Stimulated activated CD4-positive, alpha-beta T cell treated with anti-CD3 and anti-CD28 coated beads, TNF-alpha, amount 100 ng/mL, for 48 hours (primary cell): ENCODE data around the gene ANKRD9.
"Not testable (repeated sequence)": the region's sequence is repeated elsewhere in the genome, so short reads cannot be mapped to it uniquely, and the experiment has no call there.

Source experiments
- DNase-seq, 3 donors: peaks; one replicate each; pipeline ENCODE4 v3.0.0-alpha.2; 2020; ENCODE audit warnings: low read depth in 3 of 3

The ANKRD9 gene, protein sequence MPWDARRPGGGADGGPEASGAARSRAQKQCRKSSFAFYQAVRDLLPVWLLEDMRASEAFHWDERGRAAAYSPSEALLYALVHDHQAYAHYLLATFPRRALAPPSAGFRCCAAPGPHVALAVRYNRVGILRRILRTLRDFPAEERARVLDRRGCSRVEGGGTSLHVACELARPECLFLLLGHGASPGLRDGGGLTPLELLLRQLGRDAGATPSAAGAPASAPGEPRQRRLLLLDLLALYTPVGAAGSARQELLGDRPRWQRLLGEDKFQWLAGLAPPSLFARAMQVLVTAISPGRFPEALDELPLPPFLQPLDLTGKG

DNA sequence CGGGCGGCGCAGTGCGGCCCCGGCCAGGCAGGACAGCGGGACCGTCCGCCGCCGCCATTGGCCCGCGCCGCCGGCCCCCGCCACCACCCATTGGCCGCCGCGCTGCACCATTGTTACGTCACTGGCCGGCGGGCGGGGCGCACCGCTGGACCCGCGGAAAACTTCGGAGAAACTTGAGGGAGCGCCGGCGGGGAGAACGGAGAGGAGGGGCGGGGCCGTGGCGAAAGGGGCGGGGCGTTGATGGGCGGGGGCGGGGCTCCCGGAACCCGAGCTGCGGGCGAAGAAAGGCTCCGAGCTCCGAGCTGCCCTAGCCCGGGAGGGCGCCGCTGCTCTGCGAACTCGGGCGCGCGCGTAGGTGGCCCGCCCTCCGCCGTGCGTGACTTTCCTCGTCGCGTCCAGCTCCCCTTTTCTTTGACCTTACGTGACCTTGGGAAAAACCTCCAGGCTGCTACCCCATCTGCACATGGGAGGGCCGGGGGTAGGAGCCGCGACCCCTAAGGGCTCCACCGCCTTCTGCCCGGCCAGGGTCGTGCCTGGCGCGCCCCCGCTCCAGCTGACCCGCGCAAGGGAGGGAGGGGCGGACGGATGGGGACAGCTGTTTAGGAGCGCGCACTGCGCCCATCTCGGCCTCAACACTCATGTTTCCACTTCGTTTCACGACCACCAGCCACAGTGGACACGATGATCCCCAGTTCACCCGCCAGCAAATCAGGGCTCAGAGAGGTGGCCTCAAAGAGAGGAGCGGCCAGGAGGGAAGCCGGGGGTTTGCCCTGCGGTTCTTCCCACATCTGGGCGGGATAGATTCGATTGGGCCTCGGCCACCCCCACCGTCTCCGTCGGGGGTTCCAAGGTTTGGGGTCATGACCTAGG, at the start of gene ANKRD9:
ANKRD9 (minus strand) TSS at position 31 of the 870 bp plus-strand sequence. CDS start 1,887 bp downstream, outside the sequence.
- DNase-seq: peak; percentile 87 to 88 (median 87)

DNA sequence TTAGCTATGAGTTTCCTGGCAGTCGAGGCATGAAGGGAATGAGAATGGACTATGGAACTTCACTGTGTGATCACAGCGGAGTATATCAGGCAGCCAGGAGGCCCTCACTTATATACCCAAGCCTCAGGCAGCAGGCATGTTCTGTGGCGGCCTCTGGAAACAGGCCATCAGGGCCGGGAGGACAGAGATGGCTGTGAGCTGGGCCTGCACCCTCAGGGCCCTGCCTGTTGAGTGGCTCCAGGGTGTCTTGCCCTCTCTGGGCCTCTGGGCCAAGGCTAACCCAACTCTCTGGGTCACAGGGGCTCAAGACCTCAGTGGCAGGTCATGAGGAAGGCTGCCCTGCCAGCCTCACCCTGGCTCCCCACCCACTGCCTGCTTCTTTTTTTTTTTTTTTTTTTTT, 49.0 kb upstream of the ANKRD9 start:
- DNase-seq: no peak

DNA sequence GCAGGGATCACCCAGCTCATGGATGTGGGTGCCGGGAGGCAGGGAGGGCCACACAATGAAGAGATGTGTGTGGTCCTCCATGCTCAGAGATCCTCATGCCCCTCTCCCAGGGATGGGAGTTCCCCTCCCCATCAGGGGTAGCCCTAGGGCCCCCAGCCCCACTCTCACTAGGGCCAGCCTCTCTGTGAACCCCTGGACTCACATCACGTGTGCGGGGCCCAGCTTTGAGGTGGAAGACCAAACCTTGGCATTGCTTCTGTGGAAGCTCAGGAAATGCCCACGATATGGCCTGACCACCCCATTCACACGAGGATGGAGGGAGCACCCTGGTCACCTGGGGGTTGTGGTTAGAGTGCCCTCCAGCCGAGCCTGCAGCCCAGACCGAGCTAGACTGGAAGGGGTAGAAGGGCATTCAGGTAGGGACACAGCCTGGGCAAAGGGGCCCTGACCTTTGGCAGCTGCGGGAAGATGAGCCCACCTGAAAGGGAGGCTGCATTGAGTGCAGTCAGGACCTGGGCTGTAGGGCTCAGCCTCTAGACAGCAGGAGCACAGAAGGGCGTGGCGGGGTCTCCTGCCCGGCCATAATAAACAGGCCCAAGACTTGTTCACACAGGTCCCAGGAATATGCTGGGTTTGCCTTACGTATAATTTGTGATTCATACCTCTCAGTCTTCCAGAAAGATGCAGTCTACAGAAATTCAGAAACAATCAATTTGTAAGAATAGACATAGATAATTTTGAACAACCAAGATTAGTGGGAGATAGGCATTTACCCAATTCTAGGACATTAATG, 48.1 kb upstream of the ANKRD9 start:
- no peak for DNase-seq

DNA sequence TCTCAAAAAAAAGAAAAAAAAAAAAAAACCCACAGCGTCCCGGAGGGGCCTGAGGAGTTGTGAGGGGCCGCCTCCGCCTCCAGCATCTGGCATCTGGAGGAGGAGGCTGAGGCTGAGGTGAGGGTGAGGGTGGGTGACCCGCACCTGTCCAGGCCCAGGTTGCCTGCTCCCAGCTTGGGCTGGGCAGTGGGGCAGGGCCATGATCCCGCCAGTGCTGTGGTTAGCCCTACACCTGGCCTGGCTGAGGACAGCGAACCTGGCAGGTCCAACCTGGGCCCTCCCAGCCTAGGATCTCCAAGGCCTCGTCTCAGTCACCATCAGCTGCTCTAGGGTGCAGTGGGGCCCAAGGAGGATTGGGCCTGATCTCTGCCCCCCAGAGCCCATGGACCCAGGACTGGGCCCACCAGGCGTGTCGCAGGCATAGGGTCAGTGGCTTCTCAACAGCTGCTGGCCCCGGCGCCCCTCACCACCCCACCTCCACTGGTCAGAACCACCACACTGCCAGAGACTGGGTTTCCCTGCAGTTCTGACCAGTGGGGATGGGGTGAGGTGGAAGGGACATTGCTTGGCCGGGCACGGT, 46.6 kb upstream of the ANKRD9 start:
- no peak for DNase-seq

DNA sequence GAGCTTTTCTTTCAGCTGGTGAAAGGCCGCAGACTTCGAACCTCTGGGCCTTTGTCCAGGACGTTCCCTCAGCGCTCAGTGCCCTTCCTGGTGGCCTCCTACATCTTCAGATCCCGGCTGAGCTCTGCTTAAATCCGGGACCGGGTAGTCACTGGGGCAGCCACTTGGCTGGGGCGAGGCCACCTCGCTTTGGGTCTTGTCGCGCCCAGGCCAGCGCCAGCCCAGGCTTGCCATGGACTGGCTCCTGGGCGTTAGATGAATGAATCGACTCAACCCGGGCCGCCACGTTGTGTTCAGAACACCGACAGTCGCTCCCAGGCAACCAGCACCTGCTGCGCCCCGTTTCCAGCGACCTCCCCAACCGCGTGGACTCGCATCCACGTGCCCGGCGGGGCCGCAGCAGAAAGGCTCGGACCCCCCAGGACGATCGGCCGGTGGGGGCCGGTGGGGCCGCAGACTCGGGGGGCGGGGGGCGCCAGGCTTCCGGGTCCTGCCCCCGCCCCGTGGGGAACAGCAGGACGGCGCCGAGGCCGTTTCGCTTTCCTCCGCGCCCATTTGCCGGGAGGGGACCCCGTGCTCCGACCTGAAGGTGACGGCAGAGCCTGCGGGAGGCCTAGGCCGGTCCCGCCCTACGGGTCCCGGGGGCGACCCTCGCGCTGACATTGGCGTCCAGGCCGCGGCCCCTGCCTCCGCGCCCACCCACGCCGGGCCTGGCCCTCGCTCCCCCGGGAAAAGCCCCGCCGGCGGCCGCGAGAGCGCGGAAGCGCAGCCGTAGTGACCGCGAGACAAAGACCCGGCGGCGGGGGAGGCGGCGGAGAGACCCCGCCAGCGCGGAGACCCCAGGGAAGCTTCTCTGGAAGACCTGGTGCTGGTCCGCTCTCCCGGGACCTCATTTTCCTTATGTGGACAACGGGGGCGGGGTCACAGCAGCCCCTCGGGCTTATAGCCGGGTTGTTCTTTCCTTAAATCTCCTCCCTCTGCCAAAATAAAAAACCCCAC, 45.5 kb upstream of the ANKRD9 start:
- DNase-seq: peak in 2 of 3 donors; percentile 23 to 39

DNA sequence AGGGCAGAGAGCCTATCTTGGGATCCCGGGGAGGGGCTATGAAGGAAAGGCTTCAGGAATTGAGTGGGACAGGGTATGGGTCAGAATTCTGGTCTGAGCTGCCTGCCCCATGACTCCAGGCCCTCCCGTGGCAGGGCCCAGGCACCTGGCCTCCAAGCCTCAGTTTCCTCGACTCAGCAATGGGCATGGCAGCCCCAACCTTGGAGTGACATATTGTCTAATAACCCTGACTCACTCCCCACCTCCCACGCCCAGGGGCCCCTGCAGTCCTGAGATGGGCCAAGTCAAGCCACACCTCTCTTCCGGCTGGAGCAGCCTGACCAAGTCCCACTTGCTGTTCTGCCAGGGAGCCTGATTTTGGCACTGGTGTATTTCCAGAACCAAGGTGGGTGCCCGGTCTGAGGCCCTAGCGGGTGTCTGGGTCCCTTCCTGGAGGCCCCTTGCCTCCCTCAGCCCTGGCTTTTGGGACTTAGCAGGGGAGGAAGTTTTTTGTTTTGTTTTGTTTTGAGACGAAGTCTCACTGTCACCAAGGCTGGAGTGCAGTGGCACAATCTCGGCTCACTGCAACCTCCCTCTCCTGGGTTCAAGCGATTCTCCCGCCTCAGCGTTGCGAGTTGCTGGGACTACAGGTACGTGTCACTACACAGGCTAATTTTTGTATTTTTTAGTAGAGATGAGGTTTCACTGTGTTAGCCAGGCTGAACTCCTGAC, 42.6 kb upstream of the ANKRD9 start:
- peak in 2 of 3 donors; percentile 38 to 43 for DNase-seq

DNA sequence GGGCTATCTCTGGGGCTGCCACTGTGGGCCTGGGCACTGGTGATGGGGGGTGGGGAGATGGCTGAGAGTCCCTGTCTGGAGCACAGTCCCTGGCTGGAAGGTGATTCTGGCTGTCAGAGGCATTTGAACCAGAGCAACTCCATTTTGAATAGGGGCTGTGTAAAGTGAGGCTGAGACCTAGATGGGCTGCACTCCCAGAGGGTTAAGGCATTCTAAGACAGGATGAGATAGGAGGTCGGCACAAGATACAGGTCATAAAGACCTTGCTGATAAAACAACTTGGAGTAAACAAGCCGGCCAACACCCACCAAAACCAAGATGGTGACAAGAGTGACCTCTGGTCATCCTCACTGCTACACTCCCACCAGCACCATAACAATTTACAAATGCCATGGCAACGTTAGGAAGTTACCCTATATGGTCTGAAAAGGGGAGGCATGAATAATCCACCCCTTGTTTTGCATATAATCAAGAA, 41.4 kb upstream of the ANKRD9 start:
- DNase-seq: not testable (repeated sequence)

DNA sequence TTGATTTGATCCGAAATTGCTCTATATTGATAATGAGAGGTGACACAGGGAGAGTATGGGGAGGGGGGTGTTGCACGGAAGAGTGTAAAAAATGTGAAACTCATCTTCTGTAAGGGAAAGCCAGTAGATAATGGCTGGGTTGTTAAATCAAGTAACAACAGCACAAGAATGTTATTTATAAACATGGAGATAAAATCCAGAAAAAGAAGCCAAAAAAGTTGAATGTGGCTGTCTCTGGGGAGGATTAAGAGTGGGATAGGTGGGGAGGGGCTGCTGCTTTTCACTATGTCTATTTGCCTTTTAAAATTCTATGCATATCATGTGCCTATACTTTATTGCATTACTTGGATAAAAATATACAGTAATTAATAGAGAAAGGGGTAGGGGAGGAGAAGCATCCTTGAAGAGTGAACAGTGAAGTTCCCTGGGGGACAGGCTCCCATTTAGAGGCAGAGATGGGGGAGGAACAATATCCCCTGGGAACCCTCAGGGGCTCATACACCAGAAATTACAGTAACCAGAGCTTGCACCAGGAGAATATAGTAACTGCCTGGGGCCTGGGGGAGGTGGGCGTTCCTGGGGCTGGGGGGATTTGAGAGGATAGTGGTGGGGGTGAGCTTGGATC, 39.2 kb upstream of the ANKRD9 start:
- DNase-seq: no peak

DNA sequence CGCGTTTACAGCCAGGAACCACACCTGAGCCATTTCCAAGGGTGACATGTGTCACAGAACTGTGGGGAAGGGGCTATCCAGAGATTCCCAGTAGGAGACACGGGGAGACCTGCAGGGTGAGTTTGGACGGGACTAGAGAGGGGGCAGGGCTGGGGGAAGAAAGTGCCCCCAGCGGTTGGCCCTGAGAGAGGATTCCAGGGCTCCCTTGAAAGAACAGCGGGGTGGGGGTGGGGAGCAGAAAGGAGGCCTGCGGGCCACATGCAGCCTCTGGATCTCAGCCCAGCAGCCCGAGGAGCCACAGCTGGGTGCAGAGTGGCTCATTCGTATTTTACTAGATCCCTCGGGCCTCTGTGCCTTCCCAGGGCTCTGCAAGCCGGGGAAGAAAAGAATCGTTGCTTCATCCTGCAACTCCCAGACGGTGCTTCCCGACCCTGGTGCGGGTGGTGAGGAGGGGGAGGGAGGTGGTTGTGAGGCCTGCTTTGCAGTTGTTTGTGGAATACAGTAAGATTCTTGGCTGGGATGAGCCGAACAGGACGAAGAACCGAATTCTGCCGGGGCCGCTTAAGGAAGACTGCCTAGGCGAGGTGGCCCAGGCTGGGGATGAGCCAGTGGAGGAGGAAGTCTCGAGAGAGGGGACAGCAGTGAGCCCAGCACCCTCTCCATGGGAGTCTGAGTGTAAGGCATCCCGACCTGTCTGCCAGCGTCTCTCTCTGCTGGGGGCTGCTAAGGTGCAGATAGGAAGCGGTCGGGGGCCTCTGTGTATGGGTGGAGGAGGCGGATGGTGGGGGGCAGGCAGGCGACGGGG, 36.1 kb upstream of the ANKRD9 start:
- no peak for DNase-seq

DNA sequence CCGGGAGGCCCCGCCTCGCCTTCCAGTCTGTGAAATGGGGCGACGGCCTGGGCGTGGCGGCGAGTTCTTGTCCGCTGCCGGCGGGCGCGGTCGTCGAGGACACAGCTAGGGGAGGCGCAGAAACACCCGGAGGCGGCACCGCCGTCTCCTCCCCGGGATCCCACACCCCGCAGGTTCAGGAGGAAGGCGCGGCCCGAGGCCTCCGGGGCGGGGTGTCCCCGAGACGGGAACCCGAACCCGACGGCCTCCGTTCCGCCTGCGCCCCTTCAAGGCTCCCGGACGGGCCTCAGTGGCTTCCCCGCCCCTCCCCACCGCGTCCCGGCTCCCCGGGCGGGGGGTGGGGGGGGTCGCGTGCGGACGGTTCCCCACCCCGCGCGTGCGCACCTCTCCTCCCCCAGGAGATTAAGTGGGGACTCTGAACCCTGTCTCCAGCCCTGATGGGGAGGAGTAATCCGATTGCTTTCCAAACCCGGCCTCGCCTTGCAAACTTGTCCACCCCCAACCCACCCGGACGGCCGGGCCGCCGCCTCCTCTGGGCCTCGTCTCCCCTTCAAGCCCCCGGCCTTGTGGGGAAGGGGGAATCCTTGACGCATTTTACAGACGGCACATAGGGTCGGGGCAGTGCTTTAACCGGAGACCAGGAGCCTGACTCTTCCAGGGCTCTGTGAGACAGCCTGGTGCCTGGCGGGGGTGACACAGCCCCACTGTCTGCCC, 35.3 kb upstream of the ANKRD9 start:
- DNase-seq: no peak

DNA sequence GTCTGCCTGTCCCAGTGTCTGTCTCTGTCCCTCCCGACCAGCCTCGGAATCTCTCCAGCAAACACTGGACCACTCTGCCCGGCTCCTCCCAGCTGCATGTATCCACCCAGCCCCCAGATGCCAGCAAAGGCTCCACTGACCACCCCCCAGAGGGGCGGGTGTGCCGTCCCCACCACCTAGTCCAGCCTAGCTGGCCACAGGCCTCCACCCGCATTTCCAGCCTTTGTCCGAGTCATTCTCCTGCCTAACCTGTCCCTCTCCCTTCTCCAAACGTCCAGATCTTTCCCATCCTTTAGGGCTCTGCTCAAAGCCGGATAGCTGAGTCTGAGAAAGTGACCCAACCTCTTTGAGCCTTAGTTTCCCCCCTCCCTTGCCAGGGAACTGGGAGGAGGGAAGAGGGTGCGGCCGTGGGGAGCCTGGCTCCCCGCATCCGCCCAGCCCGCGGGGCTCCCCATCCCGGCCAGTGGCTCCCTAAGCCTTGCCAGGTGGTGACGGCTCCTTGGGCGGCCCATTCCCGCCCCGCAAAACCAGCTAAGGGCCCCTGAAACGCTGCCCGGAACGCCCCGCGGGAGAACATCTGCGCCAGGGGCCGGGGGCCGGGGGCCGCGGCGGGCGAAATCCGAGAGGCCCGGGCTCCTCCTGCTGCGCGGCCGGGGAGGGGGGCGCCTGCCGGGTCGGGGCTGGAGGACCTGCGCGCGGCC, 34.6 kb upstream of the ANKRD9 start:
- DNase-seq: no peak

DNA sequence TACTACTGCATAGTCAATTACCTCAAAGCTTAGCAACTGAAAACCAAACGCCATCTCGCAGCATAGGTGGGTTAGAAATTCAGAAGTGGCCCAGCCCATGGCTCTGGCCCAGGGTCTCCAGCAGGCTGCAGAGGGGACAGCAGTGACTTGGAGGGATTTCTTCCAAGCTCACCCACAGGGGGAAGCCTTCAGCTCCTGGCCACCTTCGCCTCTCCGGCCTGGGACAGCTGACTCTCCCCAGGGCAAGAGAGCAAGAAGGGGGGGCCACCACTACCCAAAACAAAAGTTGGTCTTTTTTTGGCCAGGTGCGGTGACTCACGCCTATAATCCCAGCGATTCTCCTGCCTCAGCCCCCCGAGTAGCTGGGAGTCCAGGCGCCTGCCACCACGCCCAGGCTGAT, 32.2 kb upstream of the ANKRD9 start:
- DNase-seq: no peak

DNA sequence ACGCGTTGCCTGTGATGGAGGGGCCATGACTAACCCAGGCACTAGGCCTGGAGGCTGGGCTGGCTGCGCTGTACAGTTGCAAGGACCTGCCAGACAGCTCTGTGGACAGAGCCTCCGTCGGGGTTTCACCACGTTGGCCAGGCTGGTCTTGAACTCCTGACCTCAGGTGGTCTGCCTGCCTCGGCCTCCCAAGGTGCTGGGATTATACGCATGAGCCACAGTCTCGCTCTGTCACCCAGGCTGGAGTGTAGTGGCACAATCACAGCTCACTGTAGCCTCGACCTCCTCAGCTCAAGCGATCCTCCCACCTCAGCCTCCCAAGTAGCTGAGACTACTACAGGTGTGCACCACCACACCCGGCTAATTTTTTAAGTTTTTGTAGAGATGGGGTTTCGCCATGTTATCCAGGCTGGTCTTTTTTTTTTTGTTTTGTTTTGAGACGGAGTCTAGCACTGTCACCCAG, 31.5 kb upstream of the ANKRD9 start:
- DNase-seq: not testable (repeated sequence)

DNA sequence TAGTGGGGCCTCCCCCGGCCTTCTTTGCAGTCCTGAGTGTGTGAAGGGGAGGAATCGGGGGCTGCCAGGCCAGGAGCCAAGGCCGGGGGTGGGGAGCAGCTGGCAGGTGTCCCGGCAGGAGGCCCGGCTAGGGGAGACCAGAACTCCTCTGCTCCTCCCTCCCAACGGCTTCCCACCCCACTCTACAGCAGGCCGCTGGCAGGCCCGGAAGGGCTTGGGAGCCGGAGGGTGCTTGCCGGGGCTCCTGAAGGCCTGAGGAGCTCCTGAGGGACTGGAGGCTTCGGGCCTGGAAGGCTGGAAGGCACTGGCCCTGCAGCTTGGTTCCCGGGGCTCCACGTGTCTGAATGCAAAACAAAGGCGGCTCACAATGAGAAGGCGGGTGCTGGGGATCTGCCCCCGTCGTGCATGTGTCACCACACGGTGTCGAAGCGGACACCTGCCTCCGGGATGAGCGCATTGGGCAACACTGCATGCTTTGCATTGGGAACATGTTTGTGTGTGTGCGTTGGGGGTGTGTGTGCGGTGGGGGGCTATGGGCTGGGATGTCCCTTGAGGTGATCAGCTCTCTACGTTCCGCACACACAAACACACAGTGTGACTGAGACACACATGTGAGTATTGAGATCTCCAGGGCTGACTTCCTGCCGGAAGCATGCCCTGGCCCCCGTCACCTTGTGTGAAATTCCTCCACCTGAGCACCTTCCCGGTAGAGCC, 30.9 kb upstream of the ANKRD9 start:
- no peak for DNase-seq

DNA sequence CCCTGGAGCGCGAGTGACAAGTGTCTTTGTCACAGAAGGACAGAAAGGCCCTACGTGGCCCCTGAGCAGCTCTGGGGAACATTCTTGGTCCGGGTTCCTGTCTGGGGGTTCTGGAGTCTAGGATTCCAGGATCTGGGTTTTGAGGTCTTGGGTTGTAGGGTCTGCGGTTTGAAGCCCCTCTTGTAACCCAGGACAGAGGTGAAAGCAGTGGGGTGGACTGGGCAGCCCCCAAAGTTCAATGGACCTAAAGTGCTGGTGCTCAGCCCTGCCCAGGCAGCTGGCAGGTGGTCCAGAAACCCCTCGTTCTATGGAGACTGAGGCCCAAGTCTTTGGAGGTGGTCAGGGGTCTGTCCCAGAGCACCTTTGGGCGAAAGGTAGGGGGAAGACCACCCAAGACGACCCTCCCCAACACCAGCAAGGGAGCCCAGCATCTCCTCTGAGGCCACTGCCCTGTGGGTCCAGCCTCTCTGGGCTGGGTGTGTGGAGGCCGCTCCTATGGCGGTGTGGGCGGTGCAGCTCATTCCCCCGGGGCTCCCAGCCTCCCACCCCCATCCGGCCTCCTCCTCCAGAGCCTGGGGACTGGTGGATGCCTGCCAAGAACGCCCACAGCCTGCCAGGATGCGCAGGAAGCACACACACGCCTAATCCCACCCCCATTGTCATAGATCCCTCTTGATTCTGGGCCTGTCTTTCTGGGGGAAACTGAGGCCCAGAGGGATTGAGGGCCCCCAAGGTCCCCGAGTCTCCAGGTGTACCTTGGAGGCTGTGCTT, 30.2 kb upstream of the ANKRD9 start:
- no peak for DNase-seq
